Activated B cell treated with CpG ODN at 0.5 μM for 24 hours (primary cell): ENCODE measurements around the gene RNF6. TPM values are rescaled to one million over a fixed set of nuclear protein-coding genes. Genes with fewer than 3 reads are reported as not detected.
A peak's percentile ranks its signal among the peaks of the same experiment; 100 is the strongest.

Experiments
- ATAC-seq: fragments of 200-7000 bp; cut with Tn5 transposase; one replicate; pipeline ENCODE4 v1.10.0; 2021; ENCODE audit warnings: low read depth, mild to moderate bottlenecking, moderate library complexity
- CTCF ChIA-PET: fragments of 350-600 bp; sonication (Branson Sonifier 250); formaldehyde crosslinking; loops from one replicate; lab custom pipeline; 2021; ENCODE audit warnings: antibody characterized with exemption; lab: Charles Lee
- POLR2A ChIA-PET: fragments of 350-600 bp; sonication (Branson Sonifier 250); formaldehyde crosslinking; loops from one replicate; lab custom pipeline; 2021; ENCODE audit warnings: antibody characterized with exemption; lab: Charles Lee
- DNase-seq: peaks from one replicate; pipeline ENCODE4 v3.0.0; 2022
- H3K27ac Mint-ChIP-seq: one replicate; pipeline ENCODE4 v1.8.0; 2020; ENCODE audit warnings: mixed read lengths
- H3K27me3 Mint-ChIP-seq: one replicate; pipeline ENCODE4 v1.8.0; 2021; ENCODE audit warnings: mixed read lengths
- H3K36me3 Mint-ChIP-seq: one replicate; pipeline ENCODE4 v1.8.0; 2021; ENCODE audit warnings: low read depth, mixed read lengths
- H3K4me1 Mint-ChIP-seq: one replicate; pipeline ENCODE4 v1.8.0; 2021; ENCODE audit warnings: mixed read lengths
- H3K4me3 Mint-ChIP-seq: one replicate; pipeline ENCODE4 v1.8.0; 2020; ENCODE audit warnings: mild to moderate bottlenecking, mixed read lengths
- H3K9me3 Mint-ChIP-seq: one replicate; pipeline ENCODE4 v1.8.0; 2020; ENCODE audit warnings: mixed read lengths
- CTCF ChIP-seq: fragments of 200-600 bp; IDR thresholded peaks from one replicate; pipeline ENCODE4 v1.8.0; 2022; ENCODE audit warnings: antibody characterized with exemption, mild to moderate bottlenecking
- intact Hi-C: fragments of 100-400 bp; cut with micrococcal nuclease; formaldehyde crosslinking; loops from one replicate; pipeline ENCODE4 v1.15.1; 2024
- total RNA-seq: library from RNA; stranded (reverse); gene quantifications from 2 replicates; pipeline ENCODE4 v1.2.3, GENCODE V29; 2022

Gene RNF6
- total RNA-seq, 1 donor from 2014 or later: 48.3 TPM

GRCh38 chr13:26228096-26228495 is 6.0 kb upstream of the RNF6 start:
- Mint-ChIP-seq H3K36me3 (no peaks in the 10 kb centered on the region), H3K4me3 (no peak overlapping the region), H3K27me3 (peaks cover 9% of the 10 kb centered on the region), H3K27ac (no peak overlapping the region), H3K4me1 (peaks cover 3% of the 10 kb centered on the region), H3K9me3 (no peaks in the 10 kb centered on the region)
- ChIA-PET CTCF (interaction anchor here (0.8 kb wide), 1 partner anchor 41 kb away, joined by 3 read pairs; no protein-coding TSS in a partner anchor), POLR2A (no interaction called here)
- no peak for TF ChIP-seq CTCF
- intact Hi-C loops: no loop called here
- DNase-seq (no peak), ATAC-seq (no peak)

GRCh38 chr13:26227166-26227971 is 5.3 kb upstream of the RNF6 start:
- Mint-ChIP-seq H3K4me1 (peaks cover 11% of the 10 kb centered on the region), H3K4me3 (no peak overlapping the region), H3K9me3 (no peaks in the 10 kb centered on the region), H3K27me3 (peaks cover 9% of the 10 kb centered on the region), H3K36me3 (peaks cover under 1% of the 10 kb centered on the region), H3K27ac (no peak overlapping the region)
- intact Hi-C loops: no loop called here
- ChIA-PET CTCF (interaction anchor here (0.8 kb wide), 1 partner anchor 40 kb away, joined by 3 read pairs; no protein-coding TSS in a partner anchor), POLR2A (interaction anchor here (0.6 kb wide), 1 partner anchor 43 kb away, joined by 4 read pairs; no protein-coding TSS in a partner anchor)
- DNase-seq (no peak), ATAC-seq (no peak)
- no peak for TF ChIP-seq CTCF

- CTCF ChIA-PET: interaction anchor here (1.0 kb wide), 1 partner anchor 41 kb away, joined by 3 read pairs; no protein-coding TSS in a partner anchor
- intact Hi-C loops: no loop called here
- DNase-seq: no peak
- ATAC-seq: no peak
- no peak for TF ChIP-seq CTCF
- POLR2A ChIA-PET: interaction anchor here (1.2 kb wide), 1 partner anchor 40 kb away, joined by 4 read pairs; no protein-coding TSS in a partner anchor
- H3K27ac Mint-ChIP-seq: no peak overlapping the region
- no peak overlapping the region for H3K4me3 Mint-ChIP-seq
- peaks cover 9% of the 10 kb centered on the region for H3K36me3 Mint-ChIP-seq
- H3K4me1 Mint-ChIP-seq: peaks cover 19% of the 10 kb centered on the region
- no peaks in the 10 kb centered on the region for H3K9me3 Mint-ChIP-seq
- peaks cover 7% of the 10 kb centered on the region for H3K27me3 Mint-ChIP-seq
These were observed 3.9 kb upstream of the RNF6 start for GRCh38 chr13:26225896-26226617.

GRCh38 chr13:26222520-26223046 is 469 bp upstream of the RNF6 start:
- peaks cover 31% of the 10 kb centered on the region for H3K36me3 Mint-ChIP-seq
- peak overlapping the region; percentile 100 for H3K27ac Mint-ChIP-seq
- DNase-seq (no peak), ATAC-seq (no peak)
- H3K4me1 Mint-ChIP-seq: peaks cover 36% of the 10 kb centered on the region
- no peaks in the 10 kb centered on the region for H3K9me3 Mint-ChIP-seq
- ChIA-PET CTCF (interaction anchor here (3.8 kb wide), 1 partner anchor 38 kb away, joined by 26 read pairs; no protein-coding TSS in a partner anchor), POLR2A (interaction anchor here (0.5 to 6.2 kb wide), 8 partner anchors 11 to 1151 kb away, joined by 3 to 125 read pairs (median 4); partner anchors contain the start of gene CDK8)
- TF ChIP-seq CTCF: no peak
- H3K4me3 Mint-ChIP-seq: peak overlapping the region; percentile 100
- H3K27me3 Mint-ChIP-seq: peaks cover 7% of the 10 kb centered on the region
- intact Hi-C loops: loop anchor here (1.0 kb wide), 2 partner anchors 32 to 36 kb away; partner anchors contain the start of gene CDK8
